Astrocyte of the hippocampus (primary cell): Measurements from ENCODE around the gene HSP90B1.

ENCODE experiments used
- DNase-seq: peaks from one replicate; pipeline ENCODE4 v3.0.0; 2011; ENCODE audit warnings: low read depth, low spot score

The HSP90B1 gene

GRCh38 chr12:103930034-103930786 lies at the start of gene HSP90B1:
TSS of gene HSP90B1 (plus strand) at chr12:103930410. CDS start at chr12:103930516, 106 bp downstream.
- peak; percentile 100 for DNase-seq

DNA sequence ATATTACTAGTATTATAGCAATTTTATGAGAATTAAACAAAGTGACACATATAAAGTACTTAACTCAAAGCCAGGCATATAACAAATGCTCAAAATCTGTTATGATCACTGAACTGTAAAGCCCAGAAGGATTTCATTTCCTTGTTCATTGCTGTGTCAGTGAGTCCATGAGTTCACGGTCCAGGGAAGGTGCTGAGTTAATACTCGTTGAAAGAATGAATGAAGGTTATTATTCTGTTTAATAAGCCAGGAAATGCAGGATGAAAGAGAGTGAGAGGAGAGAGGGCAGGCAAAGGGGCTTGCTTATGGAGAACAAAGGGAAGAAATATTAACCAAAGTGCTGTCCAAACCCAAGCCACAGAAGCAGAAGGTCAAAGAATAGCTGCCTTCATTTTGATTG lies 48.9 kb upstream of the HSP90B1 start:
- DNase-seq, result no peak

GRCh38 chr12:103882861-103883596 lies 47.2 kb upstream of the HSP90B1 start:
- DNase-seq, result no peak

- no peak for DNase-seq
Measured at GRCh38 chr12:103883908-103884307, 46.3 kb upstream of the HSP90B1 start.

DNA sequence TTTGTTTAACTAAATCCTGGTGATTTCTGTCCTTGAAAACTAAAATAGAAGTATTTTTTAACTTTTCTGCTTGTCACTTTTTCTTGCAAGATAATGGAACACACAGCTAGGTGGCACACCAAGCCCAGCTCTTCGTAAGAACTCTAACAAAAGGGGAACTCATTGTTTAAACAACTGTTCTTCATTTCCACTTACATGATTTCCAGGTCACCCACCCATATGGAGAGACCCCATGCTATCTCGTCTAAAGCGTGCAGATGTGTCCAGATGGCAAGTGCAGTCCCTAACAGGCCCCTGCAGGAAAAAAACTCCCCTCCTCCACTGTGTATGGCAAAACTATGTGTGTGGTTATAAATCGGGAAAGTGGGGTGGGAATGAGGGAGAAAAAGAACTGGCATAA lies 45.9 kb upstream of the HSP90B1 start:
- peak; percentile 66 for DNase-seq

GRCh38 chr12:103886195-103886797 lies 43.9 kb upstream of the HSP90B1 start:
- DNase-seq, result no peak

DNA sequence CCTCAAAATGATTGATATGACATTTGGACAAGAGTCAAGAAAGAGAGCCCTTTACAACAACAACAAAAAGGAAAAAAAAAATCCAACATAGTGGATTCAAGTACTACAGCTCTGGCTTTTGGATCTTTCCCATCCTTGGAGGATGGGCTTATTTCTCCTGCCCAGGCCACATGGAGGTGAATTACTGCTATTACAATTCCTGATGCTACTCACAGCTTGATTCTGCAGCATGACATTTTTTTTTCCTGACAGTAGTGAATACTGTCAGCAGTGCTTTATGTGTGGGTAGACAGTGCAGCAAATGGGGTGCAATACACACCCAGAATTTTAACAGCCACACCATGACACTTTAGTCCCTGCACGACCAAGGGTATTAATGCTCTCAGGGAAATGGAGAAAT lies 42.5 kb upstream of the HSP90B1 start:
- DNase-seq, result no peak

DNA sequence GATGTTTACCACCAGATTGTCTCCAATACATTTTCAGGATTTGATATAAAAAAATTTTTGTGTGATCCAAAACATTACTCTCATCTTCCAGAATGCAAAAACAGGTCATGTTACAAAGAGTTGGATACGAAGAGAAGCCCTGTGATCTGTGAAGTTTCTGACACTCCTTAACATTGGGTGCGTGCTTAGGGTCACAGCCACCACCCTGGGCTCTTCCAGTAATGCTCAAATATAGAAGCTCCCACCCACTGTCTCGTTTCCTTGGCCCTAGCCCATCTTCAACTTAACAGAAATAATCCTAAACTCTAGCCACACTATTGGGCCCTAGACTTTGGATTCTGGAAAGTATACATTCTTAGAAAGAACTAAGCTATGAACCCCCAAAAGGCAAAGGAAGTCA lies 32.9 kb upstream of the HSP90B1 start:
- DNase-seq, result no peak

GRCh38 chr12:103901518-103902173 lies 28.6 kb upstream of the HSP90B1 start:
- no peak for DNase-seq

DNA sequence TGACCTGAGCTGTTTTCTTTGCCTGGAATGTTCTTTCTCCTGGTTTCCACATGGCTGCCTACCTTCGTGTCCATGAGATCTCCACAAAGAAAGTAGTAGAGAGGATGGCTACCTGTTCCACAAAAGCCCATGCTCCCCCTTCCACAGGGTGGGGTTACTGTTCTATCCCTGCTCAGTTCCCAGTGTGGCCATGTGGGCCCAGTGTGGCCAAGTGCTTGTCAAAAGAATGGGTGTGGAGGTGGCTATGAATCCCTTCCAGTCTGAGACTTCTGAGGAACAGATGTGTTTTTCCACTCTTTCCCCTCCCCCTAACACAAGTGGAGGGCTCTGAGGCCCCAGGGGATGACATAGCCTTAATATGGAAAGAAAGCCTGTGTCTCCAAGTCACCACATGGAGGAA lies 26.2 kb upstream of the HSP90B1 start:
- no peak for DNase-seq

DNA sequence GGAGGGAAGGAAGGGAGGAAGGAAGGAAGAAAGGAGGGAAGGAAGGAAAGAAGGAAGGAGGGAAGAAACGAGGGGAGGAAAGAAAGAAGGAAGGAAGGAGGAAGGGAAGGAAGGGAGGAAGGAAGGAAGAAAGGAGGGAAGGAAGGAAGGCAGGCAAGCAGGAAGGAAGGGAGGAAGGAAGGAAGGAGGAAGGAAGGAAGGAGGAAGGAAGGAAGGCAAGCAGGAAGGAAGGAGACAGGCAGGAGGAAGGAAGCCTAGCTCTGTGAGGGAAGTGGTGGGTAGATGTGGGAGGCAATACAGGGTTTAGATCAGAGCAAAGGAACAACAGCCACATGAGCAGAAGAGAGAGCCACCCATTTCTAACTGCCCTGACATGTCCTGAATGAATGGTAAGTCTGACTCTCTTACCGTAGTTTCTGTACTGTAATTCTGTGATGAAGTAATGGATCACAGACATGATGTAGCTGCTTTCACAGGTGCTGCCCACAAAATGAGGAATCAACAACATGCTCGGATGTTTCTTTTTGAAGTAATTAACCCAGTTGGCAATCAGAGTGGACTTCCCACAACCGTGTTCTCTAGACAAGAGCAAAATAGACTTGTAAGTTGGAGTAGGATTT lies 24.4 kb upstream of the HSP90B1 start:
- DNase-seq, result no peak

GRCh38 chr12:103908246-103908541 lies 22.0 kb upstream of the HSP90B1 start:
- no peak for DNase-seq

DNA sequence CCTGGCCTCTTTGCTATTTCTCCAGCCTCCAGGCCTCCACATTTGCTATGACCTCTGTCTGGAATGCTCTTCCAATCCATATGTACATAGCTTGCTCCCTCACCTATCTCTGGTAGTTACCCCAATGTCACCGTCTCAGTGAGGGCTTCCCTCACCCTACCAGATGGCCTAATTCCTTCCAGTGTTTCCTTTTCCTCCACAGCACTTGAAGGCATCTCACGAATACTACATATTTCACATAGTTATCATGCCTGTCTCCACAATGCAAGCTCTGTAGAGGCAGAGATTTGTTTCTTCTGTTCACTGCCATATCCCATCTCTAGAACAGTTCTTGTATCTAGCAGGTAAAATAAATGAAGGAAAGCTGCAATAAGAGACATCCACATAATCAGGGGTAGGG lies 21.3 kb upstream of the HSP90B1 start:
- DNase-seq, result peak; percentile 69

- peak; percentile 76 for DNase-seq
Measured at GRCh38 chr12:103909811-103910210, 20.4 kb upstream of the HSP90B1 start.

- no peak for DNase-seq
Measured at GRCh38 chr12:103912069-103912468, 18.1 kb upstream of the HSP90B1 start.

- DNase-seq, result no peak
Measured at GRCh38 chr12:103913100-103913499, 17.1 kb upstream of the HSP90B1 start.

DNA sequence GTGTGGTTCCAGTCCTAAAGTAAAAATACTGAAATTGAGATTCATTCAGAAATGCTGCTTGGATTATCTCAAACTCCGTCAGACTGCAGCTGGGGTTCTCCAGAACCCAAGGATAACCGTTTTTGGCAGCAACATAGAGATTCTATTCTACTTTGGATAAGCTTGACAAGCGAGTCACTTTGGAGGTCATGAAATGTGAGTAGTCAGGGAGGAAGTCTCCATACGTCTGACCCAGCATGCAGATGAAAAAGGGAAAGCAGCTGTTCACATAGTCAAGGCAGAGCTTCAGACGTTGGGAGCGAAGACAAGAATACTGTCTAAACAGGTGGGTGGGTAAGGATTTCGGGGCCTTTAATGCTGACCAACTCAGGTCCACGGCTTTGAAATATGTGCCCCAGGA lies 14.9 kb upstream of the HSP90B1 start:
- DNase-seq, result no peak

DNA sequence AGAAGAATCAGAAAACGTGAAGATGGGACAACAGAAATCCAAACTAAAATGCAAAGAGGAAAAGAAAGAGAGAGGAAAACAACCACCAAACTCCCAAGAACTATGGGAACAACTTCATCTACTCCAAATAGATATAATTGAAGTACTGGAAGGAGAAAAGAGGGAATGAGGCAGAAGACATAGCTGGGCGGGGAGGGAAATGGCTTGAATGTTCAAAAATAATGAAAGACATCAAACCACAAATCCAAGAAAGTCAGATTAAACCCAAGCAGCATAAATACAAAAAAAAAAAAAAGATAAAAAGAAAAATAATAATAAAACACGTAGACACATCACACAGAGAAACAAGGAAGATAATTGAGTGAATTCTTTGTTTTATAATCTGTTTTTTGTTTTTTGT lies 12.3 kb upstream of the HSP90B1 start:
- no peak for DNase-seq

GRCh38 chr12:103924761-103925641 lies 5.2 kb upstream of the HSP90B1 start:
- DNase-seq, result peak; percentile 84

DNA sequence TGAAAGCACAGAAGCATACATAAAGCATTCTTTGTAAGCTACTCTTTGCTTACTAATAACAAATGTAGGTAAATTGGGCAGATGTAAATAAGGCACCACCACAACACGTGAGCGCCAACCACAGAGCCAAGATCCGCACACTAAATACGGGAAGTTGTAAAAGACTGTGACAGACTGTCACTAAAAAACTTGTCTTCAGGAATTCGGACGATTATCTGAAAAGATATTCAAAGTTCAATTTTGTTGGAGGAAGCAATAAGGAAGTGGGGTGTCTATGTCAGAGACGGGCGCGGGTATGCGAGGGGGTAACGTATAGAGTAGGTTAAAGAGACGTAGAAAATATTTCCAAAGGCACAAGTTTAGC lies 1.5 kb upstream of the HSP90B1 start:
- DNase-seq, result peak; percentile 11
